ENCODE measurements around the gene STAT5B.
"Not testable (repeated sequence)": the region's sequence is repeated elsewhere in the genome, so short reads cannot be mapped to it uniquely, and the experiment has no call there.

The STAT5B gene

GRCh38 chr17:42251115-42251514, 25.1 kb downstream of the STAT5B start:
- H3K4me3 ChIP-seq (ENCODE audit: low read depth in 1 of 5, low read length in 5 of 5) = no peak overlapping the region
- no peaks in the 10 kb centered on the region for H3K9me3 ChIP-seq (ENCODE audit: control insufficient read depth in 5 of 5, low read length in 5 of 5)
- H3K27me3 ChIP-seq (ENCODE audit: control insufficient read depth in 5 of 5, insufficient read depth in 4 of 5, low read length in 5 of 5) = no peaks in the 10 kb centered on the region
- H3K4me1 ChIP-seq (ENCODE audit: control insufficient read depth in 5 of 5, insufficient read depth in 5 of 5, low read length in 5 of 5) = peaks cover 3 to 35% (median 25%) of the 10 kb centered on the region in 5 donors
- no peak overlapping the region for H3K9ac ChIP-seq (ENCODE audit: low read length in 5 of 5)
- H3K36me3 ChIP-seq (ENCODE audit: control insufficient read depth in 5 of 5, insufficient read depth in 5 of 5, low read length in 5 of 5) = no peaks in the 10 kb centered on the region
- H3K27ac ChIP-seq (ENCODE audit: low read depth, low read length) = peak overlapping the region; percentile 19

- Histone ChIP-seq H3K9ac (ENCODE audit: low read length in 5 of 5) (no peak overlapping the region), H3K4me1 (ENCODE audit: control insufficient read depth in 5 of 5, insufficient read depth in 5 of 5, low read length in 5 of 5) (peaks cover 3 to 41% (median 29%) of the 10 kb centered on the region in 5 donors), H3K4me3 (ENCODE audit: low read depth in 1 of 5, low read length in 5 of 5) (no peak overlapping the region), H3K36me3 (ENCODE audit: control insufficient read depth in 5 of 5, insufficient read depth in 5 of 5, low read length in 5 of 5) (no peaks in the 10 kb centered on the region), H3K9me3 (ENCODE audit: control insufficient read depth in 5 of 5, low read length in 5 of 5) (no peaks in the 10 kb centered on the region), H3K27me3 (ENCODE audit: control insufficient read depth in 5 of 5, insufficient read depth in 4 of 5, low read length in 5 of 5) (no peaks in the 10 kb centered on the region), H3K27ac (ENCODE audit: low read depth, low read length) (peak overlapping the region; percentile 92)
Observed at GRCh38 chr17:42249681-42250446, 26.3 kb downstream of the STAT5B start.

GRCh38 chr17:42248351-42249179, 27.6 kb downstream of the STAT5B start:
- Histone ChIP-seq H3K9ac (ENCODE audit: low read length in 5 of 5) (peak overlapping the region; percentile 29 to 70 (median 63)), H3K4me3 (ENCODE audit: low read depth in 1 of 5, low read length in 5 of 5) (peak overlapping the region; percentile 25 to 69 (median 49)), H3K4me1 (ENCODE audit: control insufficient read depth in 5 of 5, insufficient read depth in 5 of 5, low read length in 5 of 5) (peaks cover 3 to 44% (median 32%) of the 10 kb centered on the region in 5 donors), H3K27ac (ENCODE audit: low read depth, low read length) (peak overlapping the region; percentile 92), H3K36me3 (ENCODE audit: control insufficient read depth in 5 of 5, insufficient read depth in 5 of 5, low read length in 5 of 5) (no peaks in the 10 kb centered on the region), H3K27me3 (ENCODE audit: control insufficient read depth in 5 of 5, insufficient read depth in 4 of 5, low read length in 5 of 5) (no peaks in the 10 kb centered on the region), H3K9me3 (ENCODE audit: control insufficient read depth in 5 of 5, low read length in 5 of 5) (no peaks in the 10 kb centered on the region)

- Histone ChIP-seq H3K9ac (ENCODE audit: low read length in 5 of 5) (peak overlapping the region in 3 of 5 donors; percentile 48 to 70 (median 63)), H3K4me1 (ENCODE audit: control insufficient read depth in 5 of 5, insufficient read depth in 5 of 5, low read length in 5 of 5) (peaks cover 3 to 47% (median 34%) of the 10 kb centered on the region in 5 donors), H3K27ac (ENCODE audit: low read depth, low read length) (peak overlapping the region; percentile 92)
Observed at GRCh38 chr17:42247734-42248133, 28.5 kb downstream of the STAT5B start.

GRCh38 chr17:42246515-42246914, 29.7 kb downstream of the STAT5B start:
- Histone ChIP-seq H3K27me3 (ENCODE audit: control insufficient read depth in 5 of 5, insufficient read depth in 4 of 5, low read length in 5 of 5) (no peaks in the 10 kb centered on the region), H3K4me1 (ENCODE audit: control insufficient read depth in 5 of 5, insufficient read depth in 5 of 5, low read length in 5 of 5) (peaks cover 3 to 47% (median 34%) of the 10 kb centered on the region in 5 donors), H3K9me3 (ENCODE audit: control insufficient read depth in 5 of 5, low read length in 5 of 5) (no peaks in the 10 kb centered on the region), H3K27ac (ENCODE audit: low read depth, low read length) (peak overlapping the region; percentile 92), H3K36me3 (ENCODE audit: control insufficient read depth in 5 of 5, insufficient read depth in 5 of 5, low read length in 5 of 5) (no peaks in the 10 kb centered on the region), H3K4me3 (ENCODE audit: low read depth in 1 of 5, low read length in 5 of 5) (no peak overlapping the region), H3K9ac (ENCODE audit: low read length in 5 of 5) (peak overlapping the region in 2 of 5 donors; percentile 33 to 41)

More at GRCh38 chr17:42247734-42248133, 28.5 kb downstream of the STAT5B start:
- Histone ChIP-seq H3K36me3 (ENCODE audit: control insufficient read depth in 5 of 5, insufficient read depth in 5 of 5, low read length in 5 of 5) (no peaks in the 10 kb centered on the region), H3K4me3 (ENCODE audit: low read depth in 1 of 5, low read length in 5 of 5) (peak overlapping the region in 2 of 5 donors; percentile 25 to 49), H3K27me3 (ENCODE audit: control insufficient read depth in 5 of 5, insufficient read depth in 4 of 5, low read length in 5 of 5) (no peaks in the 10 kb centered on the region), H3K9me3 (ENCODE audit: control insufficient read depth in 5 of 5, low read length in 5 of 5) (no peaks in the 10 kb centered on the region)

- H3K36me3 ChIP-seq (ENCODE audit: control insufficient read depth in 5 of 5, insufficient read depth in 5 of 5, low read length in 5 of 5); H3K4me3 ChIP-seq (ENCODE audit: low read depth in 1 of 5, low read length in 5 of 5); H3K9ac ChIP-seq (ENCODE audit: low read length in 5 of 5); H3K27me3 ChIP-seq (ENCODE audit: control insufficient read depth in 5 of 5, insufficient read depth in 4 of 5, low read length in 5 of 5); H3K9me3 ChIP-seq (ENCODE audit: control insufficient read depth in 5 of 5, low read length in 5 of 5); H3K27ac ChIP-seq (ENCODE audit: low read depth, low read length): not testable (repeated sequence)
- H3K4me1 ChIP-seq (ENCODE audit: control insufficient read depth in 5 of 5, insufficient read depth in 5 of 5, low read length in 5 of 5) = peaks cover 3 to 50% (median 34%) of the 10 kb centered on the region in 5 donors
Observed at GRCh38 chr17:42245183-42245582, 31.0 kb downstream of the STAT5B start.

- H3K36me3 ChIP-seq (ENCODE audit: control insufficient read depth in 5 of 5, insufficient read depth in 5 of 5, low read length in 5 of 5); H3K4me3 ChIP-seq (ENCODE audit: low read depth in 1 of 5, low read length in 5 of 5); H3K27me3 ChIP-seq (ENCODE audit: control insufficient read depth in 5 of 5, insufficient read depth in 4 of 5, low read length in 5 of 5); H3K9me3 ChIP-seq (ENCODE audit: control insufficient read depth in 5 of 5, low read length in 5 of 5): not testable (repeated sequence)
- Histone ChIP-seq H3K4me1 (ENCODE audit: control insufficient read depth in 5 of 5, insufficient read depth in 5 of 5, low read length in 5 of 5) (peaks cover 1 to 47% (median 31%) of the 10 kb centered on the region in 5 donors), H3K9ac (ENCODE audit: low read length in 5 of 5) (peak overlapping the region in 1 of 5 donors; percentile 13), H3K27ac (ENCODE audit: low read depth, low read length) (peak overlapping the region; percentile 83)
Observed at GRCh38 chr17:42244116-42244515, 32.1 kb downstream of the STAT5B start.

GRCh38 chr17:42243493-42243982, 32.7 kb downstream of the STAT5B start:
- no peaks in the 10 kb centered on the region for H3K27me3 ChIP-seq (ENCODE audit: control insufficient read depth in 5 of 5, insufficient read depth in 4 of 5, low read length in 5 of 5)
- no peak overlapping the region for H3K9ac ChIP-seq (ENCODE audit: low read length in 5 of 5)
- no peaks in the 10 kb centered on the region for H3K36me3 ChIP-seq (ENCODE audit: control insufficient read depth in 5 of 5, insufficient read depth in 5 of 5, low read length in 5 of 5)
- peak overlapping the region; percentile 39 for H3K27ac ChIP-seq (ENCODE audit: low read depth, low read length)
- peaks cover 0 to 43% (median 27%) of the 10 kb centered on the region in 5 donors for H3K4me1 ChIP-seq (ENCODE audit: control insufficient read depth in 5 of 5, insufficient read depth in 5 of 5, low read length in 5 of 5)
- H3K9me3 ChIP-seq (ENCODE audit: control insufficient read depth in 5 of 5, low read length in 5 of 5) = no peaks in the 10 kb centered on the region
- no peak overlapping the region for H3K4me3 ChIP-seq (ENCODE audit: low read depth in 1 of 5, low read length in 5 of 5)

GRCh38 chr17:42241871-42242270, 34.3 kb downstream of the STAT5B start:
- Histone ChIP-seq H3K9ac (ENCODE audit: low read length in 5 of 5) (no peak overlapping the region), H3K36me3 (ENCODE audit: control insufficient read depth in 5 of 5, insufficient read depth in 5 of 5, low read length in 5 of 5) (no peaks in the 10 kb centered on the region), H3K4me1 (ENCODE audit: control insufficient read depth in 5 of 5, insufficient read depth in 5 of 5, low read length in 5 of 5) (peaks cover 0 to 31% (median 20%) of the 10 kb centered on the region in 5 donors), H3K9me3 (ENCODE audit: control insufficient read depth in 5 of 5, low read length in 5 of 5) (no peaks in the 10 kb centered on the region), H3K27ac (ENCODE audit: low read depth, low read length) (no peak overlapping the region), H3K27me3 (ENCODE audit: control insufficient read depth in 5 of 5, insufficient read depth in 4 of 5, low read length in 5 of 5) (no peaks in the 10 kb centered on the region), H3K4me3 (ENCODE audit: low read depth in 1 of 5, low read length in 5 of 5) (no peak overlapping the region)

GRCh38 chr17:42240863-42241262, 35.3 kb downstream of the STAT5B start:
- H3K9me3 ChIP-seq (ENCODE audit: control insufficient read depth in 5 of 5, low read length in 5 of 5); H3K27me3 ChIP-seq (ENCODE audit: control insufficient read depth in 5 of 5, insufficient read depth in 4 of 5, low read length in 5 of 5); H3K4me3 ChIP-seq (ENCODE audit: low read depth in 1 of 5, low read length in 5 of 5); H3K36me3 ChIP-seq (ENCODE audit: control insufficient read depth in 5 of 5, insufficient read depth in 5 of 5, low read length in 5 of 5); H3K9ac ChIP-seq (ENCODE audit: low read length in 5 of 5): not testable (repeated sequence)
- peaks cover 0 to 28% (median 14%) of the 10 kb centered on the region in 5 donors for H3K4me1 ChIP-seq (ENCODE audit: control insufficient read depth in 5 of 5, insufficient read depth in 5 of 5, low read length in 5 of 5)
- H3K27ac ChIP-seq (ENCODE audit: low read depth, low read length) = peak overlapping the region; percentile 30

Data from subcutaneous abdominal adipose tissue (tissue), 5 donors.